Endothelial cell of umbilical vein (primary cell): ENCODE results near the gene LANCL3.

Experiments
- CTCF ChIP-seq, 2 donors: IDR thresholded peaks; 1 replicate in 1 of 2; 2 replicates in 1 of 2; pipeline ENCODE4 v1.5.1; 2011; ENCODE audit warnings: low read length in 2 of 2, mild to moderate bottlenecking in 2 of 2, moderate library complexity in 2 of 2, control low read depth in 1 of 2, inconsistent platforms in 1 of 2, low read depth in 1 of 2; ENCODE audit not compliant: insufficient read depth in 1 of 2; ENCODE audit errors: extremely low read depth in 1 of 2
- EZH2 ChIP-seq: IDR thresholded peaks from 2 replicates; pipeline ENCODE4 v1.6.1; 2012; ENCODE audit warnings: borderline replicate concordance, low read depth, mild to moderate bottlenecking, moderate library complexity, low read length, inconsistent platforms; ENCODE audit not compliant: severe bottlenecking

GRCh38 chrX:37627602-37628001, 56.1 kb downstream of the LANCL3 start:
- TF ChIP-seq CTCF (IDR thresholded peaks at IDR 0.05; ENCODE audit: extremely low read depth in 1 of 2, insufficient read depth in 1 of 2, low read depth in 1 of 2, low read length in 2 of 2) (no peak), EZH2 (no peak)
